ENCODE results near the gene AUTS2.

Gene AUTS2

GRCh38 chr7:70693686-70694433 lies 1095.6 kb downstream of the AUTS2 start:
- peak; percentile 27 for DNase-seq (ENCODE audit: low read depth)

- no peak for DNase-seq (ENCODE audit: low read depth)
Observed at GRCh38 chr7:70694434-70694970, 1096.2 kb downstream of the AUTS2 start.

- no peak for DNase-seq (ENCODE audit: low read depth)
Observed at GRCh38 chr7:70694971-70695794, 1096.9 kb downstream of the AUTS2 start.

DNA sequence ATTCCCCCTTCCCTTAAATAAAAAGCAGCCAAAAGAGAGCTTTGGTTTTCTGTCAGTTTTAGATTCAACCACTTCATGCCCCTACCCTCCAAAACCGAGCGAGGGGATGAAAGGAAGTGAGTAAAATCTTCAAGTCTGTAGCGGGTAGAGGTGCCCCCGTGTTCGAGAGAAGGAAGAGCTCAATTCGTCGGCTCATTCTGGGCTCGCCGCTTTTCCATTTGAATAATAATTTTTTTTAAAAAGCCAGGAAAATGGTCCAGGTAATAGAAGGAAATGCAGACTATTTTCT lies 1097.5 kb downstream of the AUTS2 start:
- DNase-seq (ENCODE audit: low read depth) = no peak

GRCh38 chr7:70696201-70696754 lies 1098.0 kb downstream of the AUTS2 start:
- DNase-seq (ENCODE audit: low read depth) = no peak

- DNase-seq (ENCODE audit: low read depth) = no peak
Observed at GRCh38 chr7:70698219-70698832, 1100.1 kb downstream of the AUTS2 start.

GRCh38 chr7:70699271-70699670 lies 1101.0 kb downstream of the AUTS2 start:
- no peak for DNase-seq (ENCODE audit: low read depth)

DNA sequence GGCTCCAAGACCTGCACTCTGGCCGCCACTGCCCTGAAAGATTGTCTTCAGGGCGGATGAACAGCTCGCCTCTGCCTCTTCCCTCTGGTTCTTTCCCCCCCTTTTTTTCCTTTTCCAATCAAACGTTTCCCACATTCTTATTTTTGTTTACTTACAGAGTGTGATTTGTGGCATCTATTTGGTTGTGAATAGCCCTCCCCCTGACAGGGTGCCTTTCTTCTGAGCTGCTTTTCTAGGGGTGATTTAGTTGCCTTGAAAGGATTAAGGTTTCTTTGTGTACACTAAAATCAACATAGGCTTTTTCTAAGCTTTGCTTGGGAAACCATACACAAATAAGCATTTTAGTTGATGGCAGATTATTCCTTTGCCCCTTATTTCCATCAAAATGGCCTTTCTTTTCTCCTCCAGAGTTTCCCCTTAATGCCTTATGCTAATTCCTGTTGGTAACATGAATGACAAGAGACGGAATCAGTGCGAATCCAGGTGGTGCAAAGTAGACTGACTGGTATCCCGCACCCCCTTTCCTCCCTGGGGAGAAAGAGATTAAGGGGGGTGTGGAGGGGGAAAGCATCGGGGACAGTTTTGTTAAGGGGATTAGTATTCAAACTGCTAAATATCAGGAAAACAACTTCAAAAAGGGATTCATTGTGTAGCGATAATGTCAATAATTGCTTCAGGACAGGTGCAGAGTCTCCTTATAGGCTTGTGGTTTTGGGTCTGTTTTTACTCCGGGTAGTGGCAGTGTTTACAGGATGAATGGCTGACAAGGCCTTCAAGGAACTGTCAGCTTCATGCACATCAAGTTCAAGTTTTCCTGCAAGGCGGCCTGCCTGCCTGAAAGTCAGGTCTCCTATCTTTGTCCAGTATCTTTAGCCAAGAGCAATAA lies 1102.0 kb downstream of the AUTS2 start:
- no peak for DNase-seq (ENCODE audit: low read depth)

GRCh38 chr7:70700941-70701425 lies 1102.7 kb downstream of the AUTS2 start:
- no peak for DNase-seq (ENCODE audit: low read depth)

DNA sequence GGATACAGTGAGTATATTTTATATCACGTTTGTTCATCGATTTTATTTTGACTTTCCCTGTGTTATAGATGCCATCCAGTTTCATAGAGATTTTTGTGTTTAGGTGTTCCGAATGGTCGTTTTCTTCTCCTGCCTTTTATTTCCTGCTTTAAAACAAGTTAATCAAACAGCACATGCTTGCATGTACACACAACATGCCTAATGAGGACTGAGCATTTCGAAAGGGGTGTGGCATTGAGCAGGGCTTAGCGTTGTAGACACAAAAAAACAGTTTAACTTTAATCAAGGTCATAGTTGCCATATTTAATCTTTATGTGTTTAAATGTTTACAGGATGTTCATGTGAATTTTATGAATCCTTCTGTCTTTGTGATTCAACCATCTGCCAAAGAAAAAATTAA lies 1103.2 kb downstream of the AUTS2 start:
- no peak for DNase-seq (ENCODE audit: low read depth)

DNA sequence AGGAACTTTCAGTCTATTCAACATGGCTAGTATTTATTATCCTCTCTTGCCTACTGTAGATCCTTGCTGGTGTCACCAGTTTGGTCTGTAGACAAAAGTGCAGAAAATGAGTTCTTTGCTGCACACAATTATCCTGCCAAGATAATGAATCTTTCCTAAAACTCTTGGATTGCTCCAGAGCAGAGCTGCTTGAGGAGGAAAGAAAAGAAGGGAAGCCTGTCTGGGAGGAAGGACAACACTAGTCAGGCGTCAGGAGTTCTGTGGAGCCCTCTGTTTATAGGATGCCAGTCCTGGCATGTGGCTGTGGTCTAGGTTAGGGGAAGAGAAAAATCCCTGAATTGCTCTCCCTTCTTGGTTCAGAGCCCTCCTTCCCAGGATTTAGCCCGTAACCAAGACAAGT lies 1103.7 kb downstream of the AUTS2 start:
- DNase-seq (ENCODE audit: low read depth) = no peak

DNA sequence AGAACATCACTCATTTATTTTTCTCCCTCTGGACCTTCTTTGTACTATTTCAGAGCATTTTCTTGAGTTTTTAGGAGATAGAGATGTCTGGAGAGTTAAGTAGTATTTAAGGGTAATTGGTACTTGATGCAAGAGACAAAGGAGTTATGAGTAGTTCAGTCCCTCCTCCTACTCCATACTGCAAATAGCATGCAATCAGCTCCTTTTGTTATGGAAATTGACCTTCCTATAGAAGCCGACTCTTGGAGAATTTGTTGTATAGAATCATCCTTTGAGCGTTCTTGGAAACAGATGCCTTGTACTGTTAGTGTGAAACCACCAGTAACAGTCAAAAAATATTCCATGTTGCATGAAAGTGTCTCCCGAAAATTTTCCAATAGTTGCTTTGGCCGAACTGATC lies 1105.5 kb downstream of the AUTS2 start:
- no peak for DNase-seq (ENCODE audit: low read depth)

DNA sequence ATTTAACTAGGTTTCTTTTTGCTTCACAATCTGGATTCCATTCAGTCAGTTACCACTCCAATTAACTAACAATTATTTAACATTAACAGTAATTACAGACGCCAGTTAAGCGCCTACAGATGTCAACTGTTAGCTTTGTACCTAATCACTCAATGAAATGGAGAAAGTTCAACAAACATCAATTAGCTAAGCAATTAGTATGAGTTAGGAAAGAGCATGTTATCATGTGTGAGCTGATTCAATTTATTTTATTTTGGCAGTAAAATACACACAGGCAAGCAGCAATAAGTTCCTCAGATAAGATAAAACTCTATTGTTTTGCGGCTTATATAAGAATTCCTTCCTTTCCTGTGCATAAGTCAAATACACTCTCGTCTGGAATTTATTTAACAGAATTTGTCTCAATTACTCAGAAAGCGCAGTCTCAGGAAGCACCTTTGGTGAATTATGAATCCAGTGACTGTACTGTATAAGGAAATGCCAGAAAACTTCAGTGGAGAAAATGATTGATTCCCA lies 1106.6 kb downstream of the AUTS2 start:
- DNase-seq (ENCODE audit: low read depth) = no peak

DNA sequence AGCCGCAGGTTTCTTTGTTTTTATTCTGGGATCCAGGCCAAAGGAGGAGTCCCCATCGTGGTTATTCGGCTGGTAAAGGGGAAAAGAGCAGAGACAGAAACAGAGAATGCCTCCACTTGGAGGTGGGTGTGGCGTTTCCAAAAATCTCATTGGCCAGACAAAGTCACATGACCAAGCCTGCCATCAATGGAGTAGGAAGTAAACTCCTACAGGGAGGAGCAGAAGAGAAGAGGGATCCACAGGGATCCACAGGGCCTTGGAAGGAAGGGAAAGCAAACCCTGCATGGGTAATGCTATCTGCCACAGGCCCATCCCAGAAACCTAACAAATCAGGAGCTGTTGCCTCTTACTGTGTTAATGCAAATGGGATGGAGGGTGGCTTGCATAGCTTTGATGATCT lies 1107.9 kb downstream of the AUTS2 start:
- no peak for DNase-seq (ENCODE audit: low read depth)

DNA sequence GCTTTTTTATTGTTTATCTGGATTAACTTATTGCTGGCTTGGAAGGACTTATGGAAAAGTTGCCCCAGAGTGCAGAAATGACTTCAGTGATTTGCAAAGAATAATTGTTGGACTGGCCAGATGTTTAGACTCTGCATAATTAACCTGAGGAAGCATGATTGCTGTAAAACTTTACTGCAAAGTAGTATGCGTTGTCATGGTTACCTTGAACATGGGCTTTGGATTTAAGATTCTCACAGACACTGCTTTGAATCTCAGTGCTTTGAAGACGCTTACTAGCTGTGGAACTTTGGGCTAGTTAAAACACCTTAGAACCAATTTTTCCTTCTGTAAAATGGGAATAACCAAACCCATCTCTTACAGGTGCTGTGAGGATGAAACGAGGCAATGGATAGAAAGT lies 1108.4 kb downstream of the AUTS2 start:
- no peak for DNase-seq (ENCODE audit: low read depth)

- no peak for DNase-seq (ENCODE audit: low read depth)
Observed at GRCh38 chr7:70707823-70708243, 1109.6 kb downstream of the AUTS2 start.

- DNase-seq (ENCODE audit: low read depth) = no peak
Observed at GRCh38 chr7:70710011-70710480, 1111.8 kb downstream of the AUTS2 start.

DNA sequence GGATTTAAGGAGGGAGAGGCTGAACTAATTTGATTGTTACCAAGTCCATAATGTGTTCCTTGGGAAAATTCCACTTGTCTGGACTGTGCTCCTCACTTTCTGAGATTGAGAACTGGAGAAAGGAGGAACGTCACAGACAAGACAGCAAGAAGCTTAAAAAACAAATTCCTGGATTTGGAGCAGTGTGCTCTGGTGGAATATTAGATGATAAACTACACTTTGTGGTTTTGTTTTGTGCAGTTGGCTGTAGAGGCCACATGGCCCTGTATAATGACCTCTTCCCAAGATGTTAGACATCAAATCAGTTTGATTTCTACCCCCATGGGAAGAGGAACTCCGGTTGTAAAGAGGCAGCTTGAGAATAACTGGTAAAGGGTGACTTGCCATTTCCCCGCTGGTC lies 1112.4 kb downstream of the AUTS2 start:
- DNase-seq (ENCODE audit: low read depth) = no peak

DNA sequence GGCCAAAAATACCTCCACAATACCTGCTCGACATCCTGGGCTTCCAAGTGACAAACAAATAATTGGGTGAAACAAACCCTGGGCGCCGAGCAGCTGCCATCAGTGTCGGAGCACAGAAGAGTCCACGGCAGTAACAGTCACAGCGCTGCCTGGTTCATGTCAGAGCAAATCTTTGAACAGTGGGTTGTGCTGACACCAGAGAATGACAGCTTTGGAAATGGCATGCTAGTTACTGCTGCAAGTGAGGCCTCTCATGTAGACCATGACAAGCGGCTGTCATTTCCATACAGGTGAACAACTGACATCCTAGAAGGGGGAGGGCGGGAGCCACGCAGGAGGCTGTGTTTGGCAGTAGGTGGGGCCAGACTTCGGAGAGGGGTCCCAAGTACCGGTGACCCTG lies 1113.2 kb downstream of the AUTS2 start:
- DNase-seq (ENCODE audit: low read depth) = no peak

GRCh38 chr7:70712942-70713341 lies 1114.7 kb downstream of the AUTS2 start:
- DNase-seq (ENCODE audit: low read depth) = no peak

DNA sequence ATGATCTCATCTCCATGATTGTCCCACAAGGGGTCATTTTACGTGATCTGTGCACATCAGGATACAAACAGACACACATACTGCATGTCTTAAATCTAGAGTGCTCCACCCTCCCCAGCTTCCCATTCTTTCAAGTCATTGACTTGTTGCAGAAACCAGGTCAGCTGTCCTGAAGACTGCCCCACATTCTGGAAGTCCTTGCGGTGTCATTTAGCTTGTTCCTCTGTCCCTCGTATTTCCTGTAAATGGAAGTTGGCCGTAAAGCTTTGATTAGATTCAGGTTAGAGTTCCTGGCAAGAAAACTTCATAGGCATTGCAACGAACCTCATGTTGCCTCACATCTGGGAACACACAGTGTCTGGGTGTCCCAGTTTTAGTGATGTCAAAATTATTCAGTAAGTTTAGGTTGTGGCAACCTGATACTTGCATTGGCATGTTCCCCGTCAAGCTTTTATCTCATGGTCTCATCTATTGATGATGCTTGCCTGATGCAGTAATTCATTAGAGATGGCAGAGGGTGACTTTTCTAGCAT lies 1116.3 kb downstream of the AUTS2 start:
- no peak for DNase-seq (ENCODE audit: low read depth)
